Liver (tissue), 9 donors: ENCODE data around the gene CA10. TPM values are rescaled to one million over a fixed set of nuclear protein-coding genes. Genes with fewer than 3 reads are reported as not detected.

ENCODE experiments used
- DNase-seq: peaks from one replicate; pipeline ENCODE4 v3.0.0-alpha.2; 2017; ENCODE audit warnings: low spot score
- H3K27ac ChIP-seq, 2 donors: one replicate each; pipeline ENCODE4 v1.7.0; 2013; ENCODE audit warnings: inconsistent platforms in 2 of 2, low read length in 2 of 2, control low read depth in 1 of 2, low read depth in 1 of 2, mild to moderate bottlenecking in 1 of 2
- H3K27me3 ChIP-seq, 4 donors: one replicate each; pipeline versions ENCODE4 v1.6.1 to v1.7.0; 2013; ENCODE audit warnings: low read length in 3 of 4, inconsistent platforms in 1 of 4, mild to moderate bottlenecking in 1 of 4, moderate library complexity in 1 of 4; ENCODE audit not compliant: control insufficient read depth in 4 of 4, insufficient read depth in 4 of 4
- H3K36me3 ChIP-seq, 4 donors: one replicate each; pipeline versions ENCODE4 v1.6.1 to v1.7.0; 2013; ENCODE audit warnings: low read length in 3 of 4, mild to moderate bottlenecking in 3 of 4, low read depth in 1 of 4, moderate library complexity in 1 of 4; ENCODE audit not compliant: control insufficient read depth in 4 of 4, insufficient read depth in 3 of 4
- H3K4me1 ChIP-seq, 4 donors: one replicate each; pipeline versions ENCODE4 v1.6.1 to v1.7.0; 2013; ENCODE audit warnings: low read length in 3 of 4, mild to moderate bottlenecking in 3 of 4, moderate library complexity in 1 of 4; ENCODE audit not compliant: control insufficient read depth in 4 of 4, insufficient read depth in 4 of 4
- H3K4me3 ChIP-seq, 3 donors: one replicate each; pipeline versions ENCODE4 v1.6.1 to v1.7.0; 2013; ENCODE audit warnings: low read length in 3 of 3, control low read depth in 1 of 3, low read depth in 1 of 3, mild to moderate bottlenecking in 1 of 3
- H3K9ac ChIP-seq, 2 donors: one replicate each; pipeline ENCODE4 v1.7.0; 2013; ENCODE audit warnings: low read length in 2 of 2, mild to moderate bottlenecking in 2 of 2, moderate library complexity in 2 of 2, control low read depth in 1 of 2, low read depth in 1 of 2
- H3K9me3 ChIP-seq, 4 donors: one replicate each; pipeline versions ENCODE4 v1.6.1 to v1.7.0; 2013; ENCODE audit warnings: low read length in 3 of 4; ENCODE audit not compliant: control insufficient read depth in 4 of 4
- EGR1 ChIP-seq, 2 donors: IDR thresholded peaks; 2 replicates each; pipeline ENCODE4 v1.6.1; 2016 to 2018; ENCODE audit warnings: antibody characterized with exemption in 2 of 2, low read depth in 2 of 2
- FOXA1 ChIP-seq: IDR thresholded peaks from 2 replicates; pipeline ENCODE4 v1.6.1; 2016; ENCODE audit warnings: antibody characterized with exemption
- FOXA2 ChIP-seq: IDR thresholded peaks from 2 replicates; pipeline ENCODE4 v1.6.1; 2016; ENCODE audit warnings: antibody characterized with exemption
- GABPA ChIP-seq, 2 donors: IDR thresholded peaks in 1 of 2; conservative IDR thresholded peaks in 1 of 2; 2 replicates each; pipeline ENCODE4 v1.6.1; 2016; ENCODE audit warnings: antibody characterized with exemption in 2 of 2, mild to moderate bottlenecking in 1 of 2, moderate library complexity in 1 of 2
- HNF4A ChIP-seq, 2 donors: conservative IDR thresholded peaks; 2 replicates each; pipeline ENCODE4 v1.6.1; 2016; ENCODE audit warnings: antibody characterized with exemption in 2 of 2, mild to moderate bottlenecking in 2 of 2
- HNF4G ChIP-seq: IDR thresholded peaks from 2 replicates; pipeline ENCODE4 v1.6.1; 2016; ENCODE audit warnings: antibody characterized with exemption
- JUND ChIP-seq, 2 donors: IDR thresholded peaks; 2 replicates each; pipeline ENCODE4 v1.6.1; 2016; ENCODE audit warnings: antibody characterized with exemption in 2 of 2
- NR2F2 ChIP-seq: IDR thresholded peaks from 2 replicates; pipeline ENCODE4 v1.6.1; 2016; ENCODE audit warnings: antibody characterized with exemption
- RAD21 ChIP-seq, 2 donors: IDR thresholded peaks; 2 replicates each; pipeline ENCODE4 v1.6.1; 2016; ENCODE audit warnings: antibody characterized with exemption in 2 of 2, mild to moderate bottlenecking in 2 of 2
- RXRA ChIP-seq, 2 donors: IDR thresholded peaks; 2 replicates each; pipeline ENCODE4 v1.6.1; 2017 to 2018; ENCODE audit warnings: antibody characterized with exemption in 2 of 2, mild to moderate bottlenecking in 1 of 2
- SP1 ChIP-seq: IDR thresholded peaks from 2 replicates; pipeline ENCODE4 v1.6.1; 2018; ENCODE audit warnings: antibody characterized with exemption, mild to moderate bottlenecking
- TAF1 ChIP-seq: conservative IDR thresholded peaks from 2 replicates; pipeline ENCODE4 v1.6.1; 2016; ENCODE audit warnings: antibody characterized with exemption, mild to moderate bottlenecking
- WGBS: extraction: QIAGEN DNeasy Blood & Tissue Kit; methylation state at CpG from one replicate; pipeline ENCODE4 v1.1.7; 2013; 5-methylcytosine and 5-hydroxymethylcytosine counted together
- polyA plus RNA-seq, 2 donors: library from polyadenylated mRNA; stranded (reverse) in 1 of 2; unstranded in 1 of 2; fragments of 200-250 nt in 1 of 2; fragments of >200 nt in 1 of 2; fragmentation: Nextera tagmentation in 1 of 2; extraction: Ambion mirVana in 1 of 2; gene quantifications; one replicate each; pipeline versions ENCODE4 v1.2.1 to v1.2.3, GENCODE V29; 2013 to 2015
- total RNA-seq, 2 donors: library from RNA; depleted of rRNA; stranded (reverse); fragments of >200 nt; gene quantifications; one replicate each; pipeline ENCODE4 v1.2.3, GENCODE V29; 2014
- TF ChIP-seq, protein P1 (sequence below): IDR thresholded peaks from 2 replicates; pipeline ENCODE4 v1.6.1; 2016; ENCODE audit warnings: antibody characterized with exemption
- TF ChIP-seq, protein P2 (sequence below): IDR thresholded peaks from 2 replicates; pipeline ENCODE4 v1.6.1; 2016; ENCODE audit warnings: antibody characterized with exemption, mild to moderate bottlenecking
- TF ChIP-seq, protein P3 (sequence below): fragments of 150-350 bp; IDR thresholded peaks from 2 replicates; pipeline ENCODE4 v1.5.1; 2017; ENCODE audit warnings: improper control_type of control experiment, low read depth, low read length; ENCODE audit not compliant: missing input control
- TF ChIP-seq, protein P4 (sequence below): IDR thresholded peaks from 2 replicates; pipeline ENCODE4 v1.6.1; 2016; ENCODE audit warnings: antibody characterized with exemption
- TF ChIP-seq, protein P5 (sequence below): IDR thresholded peaks from 2 replicates; pipeline ENCODE4 v1.6.1; 2016; ENCODE audit warnings: antibody characterized with exemption
- donor health status: healthy.
- donor health status: healthy.
- donor health status: healthy.
- donor health status: healthy.
- donor health status: healthy.

Gene CA10
- total and polyA plus RNA-seq, 4 donors: 0.05 TPM; not detected in 3

DNA sequence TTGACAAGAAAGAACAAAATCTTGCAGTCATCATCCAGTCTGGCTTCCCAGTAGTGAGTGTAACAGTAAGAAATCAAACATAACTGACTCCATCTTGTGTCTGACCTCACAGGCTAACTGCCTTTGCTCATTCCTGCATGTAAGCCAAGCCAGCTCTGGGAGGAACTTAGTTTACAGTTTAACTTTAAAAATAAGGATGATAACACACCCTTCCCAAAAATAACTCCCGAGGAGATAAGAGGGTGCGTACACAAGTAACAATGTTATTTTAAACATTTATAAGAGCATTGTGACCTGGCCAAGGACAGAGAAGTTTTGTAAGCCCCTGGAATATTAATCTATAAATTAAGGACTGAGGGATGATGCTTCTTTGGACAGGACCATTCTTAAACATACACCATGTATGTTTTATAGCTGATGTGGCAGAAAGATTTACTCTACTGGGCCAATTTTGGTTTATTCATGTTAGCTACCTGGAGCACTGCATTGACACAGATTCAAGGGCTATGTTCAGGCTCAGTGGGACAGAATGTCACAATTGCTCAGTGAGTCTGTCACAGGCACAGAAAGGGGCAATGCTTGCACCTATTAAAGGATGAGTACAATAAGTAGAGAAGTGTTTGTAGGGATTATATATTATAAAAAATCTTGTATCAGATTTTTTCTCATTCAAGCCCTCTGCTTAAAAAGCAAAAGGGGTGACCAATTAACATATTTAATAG is 554.1 kb downstream of the CA10 start:
- 52% methylated on average over 2 of the region's 2 CpGs for WGBS
- no peaks in the 10 kb centered on the region for H3K9me3 ChIP-seq
- peaks cover 0 to 5% (median 0%) of the 10 kb centered on the region in 4 donors for H3K27me3 ChIP-seq
- no peaks in the 10 kb centered on the region for H3K36me3 ChIP-seq
- H3K9ac ChIP-seq: no peak overlapping the region
- no peak for DNase-seq
- no peak overlapping the region for H3K4me3 ChIP-seq
- H3K27ac ChIP-seq: no peak overlapping the region
- no peaks in the 10 kb centered on the region for H3K4me1 ChIP-seq
- TF ChIP-seq NR2F2 (no peak), JUND (IDR thresholded peaks at IDR 0.05) (no peak), FOXA2 (no peak), SP1 (no peak), HNF4A (conservative IDR thresholded peaks at IDR 0.05) (no peak), EGR1 (IDR thresholded peaks at IDR 0.05; ENCODE audit: low read depth in 2 of 2) (no peak), RAD21 (IDR thresholded peaks at IDR 0.05) (no peak), HNF4G (no peak), RXRA (IDR thresholded peaks at IDR 0.05) (no peak), TAF1 (no peak), FOXA1 (no peak), GABPA (IDR thresholded peaks at IDR 0.05 in 1 of 2, conservative IDR thresholded peaks at IDR 0.05 in 1 of 2) (no peak)
- TF ChIP-seq, protein P1, sequence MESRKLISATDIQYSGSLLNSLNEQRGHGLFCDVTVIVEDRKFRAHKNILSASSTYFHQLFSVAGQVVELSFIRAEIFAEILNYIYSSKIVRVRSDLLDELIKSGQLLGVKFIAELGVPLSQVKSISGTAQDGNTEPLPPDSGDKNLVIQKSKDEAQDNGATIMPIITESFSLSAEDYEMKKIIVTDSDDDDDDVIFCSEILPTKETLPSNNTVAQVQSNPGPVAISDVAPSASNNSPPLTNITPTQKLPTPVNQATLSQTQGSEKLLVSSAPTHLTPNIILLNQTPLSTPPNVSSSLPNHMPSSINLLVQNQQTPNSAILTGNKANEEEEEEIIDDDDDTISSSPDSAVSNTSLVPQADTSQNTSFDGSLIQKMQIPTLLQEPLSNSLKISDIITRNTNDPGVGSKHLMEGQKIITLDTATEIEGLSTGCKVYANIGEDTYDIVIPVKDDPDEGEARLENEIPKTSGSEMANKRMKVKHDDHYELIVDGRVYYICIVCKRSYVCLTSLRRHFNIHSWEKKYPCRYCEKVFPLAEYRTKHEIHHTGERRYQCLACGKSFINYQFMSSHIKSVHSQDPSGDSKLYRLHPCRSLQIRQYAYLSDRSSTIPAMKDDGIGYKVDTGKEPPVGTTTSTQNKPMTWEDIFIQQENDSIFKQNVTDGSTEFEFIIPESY: no peak
- TF ChIP-seq, protein P2, sequence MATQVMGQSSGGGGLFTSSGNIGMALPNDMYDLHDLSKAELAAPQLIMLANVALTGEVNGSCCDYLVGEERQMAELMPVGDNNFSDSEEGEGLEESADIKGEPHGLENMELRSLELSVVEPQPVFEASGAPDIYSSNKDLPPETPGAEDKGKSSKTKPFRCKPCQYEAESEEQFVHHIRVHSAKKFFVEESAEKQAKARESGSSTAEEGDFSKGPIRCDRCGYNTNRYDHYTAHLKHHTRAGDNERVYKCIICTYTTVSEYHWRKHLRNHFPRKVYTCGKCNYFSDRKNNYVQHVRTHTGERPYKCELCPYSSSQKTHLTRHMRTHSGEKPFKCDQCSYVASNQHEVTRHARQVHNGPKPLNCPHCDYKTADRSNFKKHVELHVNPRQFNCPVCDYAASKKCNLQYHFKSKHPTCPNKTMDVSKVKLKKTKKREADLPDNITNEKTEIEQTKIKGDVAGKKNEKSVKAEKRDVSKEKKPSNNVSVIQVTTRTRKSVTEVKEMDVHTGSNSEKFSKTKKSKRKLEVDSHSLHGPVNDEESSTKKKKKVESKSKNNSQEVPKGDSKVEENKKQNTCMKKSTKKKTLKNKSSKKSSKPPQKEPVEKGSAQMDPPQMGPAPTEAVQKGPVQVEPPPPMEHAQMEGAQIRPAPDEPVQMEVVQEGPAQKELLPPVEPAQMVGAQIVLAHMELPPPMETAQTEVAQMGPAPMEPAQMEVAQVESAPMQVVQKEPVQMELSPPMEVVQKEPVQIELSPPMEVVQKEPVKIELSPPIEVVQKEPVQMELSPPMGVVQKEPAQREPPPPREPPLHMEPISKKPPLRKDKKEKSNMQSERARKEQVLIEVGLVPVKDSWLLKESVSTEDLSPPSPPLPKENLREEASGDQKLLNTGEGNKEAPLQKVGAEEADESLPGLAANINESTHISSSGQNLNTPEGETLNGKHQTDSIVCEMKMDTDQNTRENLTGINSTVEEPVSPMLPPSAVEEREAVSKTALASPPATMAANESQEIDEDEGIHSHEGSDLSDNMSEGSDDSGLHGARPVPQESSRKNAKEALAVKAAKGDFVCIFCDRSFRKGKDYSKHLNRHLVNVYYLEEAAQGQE: no peak
- TF ChIP-seq, protein P3, sequence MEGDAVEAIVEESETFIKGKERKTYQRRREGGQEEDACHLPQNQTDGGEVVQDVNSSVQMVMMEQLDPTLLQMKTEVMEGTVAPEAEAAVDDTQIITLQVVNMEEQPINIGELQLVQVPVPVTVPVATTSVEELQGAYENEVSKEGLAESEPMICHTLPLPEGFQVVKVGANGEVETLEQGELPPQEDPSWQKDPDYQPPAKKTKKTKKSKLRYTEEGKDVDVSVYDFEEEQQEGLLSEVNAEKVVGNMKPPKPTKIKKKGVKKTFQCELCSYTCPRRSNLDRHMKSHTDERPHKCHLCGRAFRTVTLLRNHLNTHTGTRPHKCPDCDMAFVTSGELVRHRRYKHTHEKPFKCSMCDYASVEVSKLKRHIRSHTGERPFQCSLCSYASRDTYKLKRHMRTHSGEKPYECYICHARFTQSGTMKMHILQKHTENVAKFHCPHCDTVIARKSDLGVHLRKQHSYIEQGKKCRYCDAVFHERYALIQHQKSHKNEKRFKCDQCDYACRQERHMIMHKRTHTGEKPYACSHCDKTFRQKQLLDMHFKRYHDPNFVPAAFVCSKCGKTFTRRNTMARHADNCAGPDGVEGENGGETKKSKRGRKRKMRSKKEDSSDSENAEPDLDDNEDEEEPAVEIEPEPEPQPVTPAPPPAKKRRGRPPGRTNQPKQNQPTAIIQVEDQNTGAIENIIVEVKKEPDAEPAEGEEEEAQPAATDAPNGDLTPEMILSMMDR: no peak
- TF ChIP-seq, protein P4, sequence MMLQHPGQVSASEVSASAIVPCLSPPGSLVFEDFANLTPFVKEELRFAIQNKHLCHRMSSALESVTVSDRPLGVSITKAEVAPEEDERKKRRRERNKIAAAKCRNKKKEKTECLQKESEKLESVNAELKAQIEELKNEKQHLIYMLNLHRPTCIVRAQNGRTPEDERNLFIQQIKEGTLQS: no peak
- TF ChIP-seq, protein P5, sequence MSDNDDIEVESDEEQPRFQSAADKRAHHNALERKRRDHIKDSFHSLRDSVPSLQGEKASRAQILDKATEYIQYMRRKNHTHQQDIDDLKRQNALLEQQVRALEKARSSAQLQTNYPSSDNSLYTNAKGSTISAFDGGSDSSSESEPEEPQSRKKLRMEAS: no peak
